Mesendoderm (in vitro differentiated cells): ENCODE data around the gene DOK3.

ENCODE experiments used
- DNase-seq: peaks from one replicate; pipeline ENCODE4 v3.0.0; 2013
- H2AK5ac ChIP-seq: 2 replicates; pipeline ENCODE4 v1.6.1; 2013; ENCODE audit warnings: low read length, inconsistent platforms
- H2BK120ac ChIP-seq: 2 replicates; pipeline ENCODE4 v1.6.1; 2013; ENCODE audit warnings: low read depth, mild to moderate bottlenecking, low read length, moderate library complexity, mixed read lengths
- H2BK15ac ChIP-seq: replicated peaks from 2 replicates; pipeline ENCODE4 v1.6.1; 2013; ENCODE audit warnings: low read depth, mild to moderate bottlenecking, moderate library complexity
- H2BK5ac ChIP-seq: 2 replicates; pipeline ENCODE4 v1.6.1; 2013; ENCODE audit warnings: low read length, inconsistent platforms
- H3K18ac ChIP-seq: 2 replicates; pipeline ENCODE4 v1.6.1; 2013; ENCODE audit warnings: mild to moderate bottlenecking, low read length, mixed read lengths
- H3K23ac ChIP-seq: one replicate; pipeline ENCODE4 v1.6.1; 2013; ENCODE audit warnings: low read length
- H3K27ac ChIP-seq: 2 replicates; pipeline ENCODE4 v1.5.1; 2013; ENCODE audit warnings: low read depth, mild to moderate bottlenecking, inconsistent platforms, low read length, moderate library complexity
- H3K27me3 ChIP-seq: 2 replicates; pipeline ENCODE4 v1.6.1; 2013; ENCODE audit warnings: low read length, control low read depth, mild to moderate bottlenecking, inconsistent platforms; ENCODE audit not compliant: insufficient read depth, poor library complexity
- H3K36me3 ChIP-seq: 2 replicates; pipeline ENCODE4 v1.6.1; 2013; ENCODE audit warnings: low read length, inconsistent platforms; ENCODE audit not compliant: control insufficient read depth, insufficient read depth
- H3K4ac ChIP-seq: one replicate; pipeline ENCODE4 v1.6.1; 2013; ENCODE audit warnings: low read depth, mild to moderate bottlenecking, low read length, moderate library complexity
- H3K4me1 ChIP-seq: 2 replicates; pipeline ENCODE4 v1.6.1; 2013; ENCODE audit warnings: low read depth, low read length, inconsistent platforms; ENCODE audit not compliant: control insufficient read depth
- H3K4me2 ChIP-seq: 2 replicates; pipeline ENCODE4 v1.6.1; 2013; ENCODE audit warnings: low read length
- H3K4me3 ChIP-seq: 2 replicates; pipeline ENCODE4 v1.5.1; 2013; ENCODE audit warnings: mild to moderate bottlenecking, low read length
- H3K56ac ChIP-seq: one replicate; pipeline ENCODE4 v1.6.1; 2013; ENCODE audit warnings: low read length
- H3K79me1 ChIP-seq: 2 replicates; pipeline ENCODE4 v1.6.1; 2013; ENCODE audit warnings: low read length, inconsistent platforms
- H3K79me2 ChIP-seq: 2 replicates; pipeline ENCODE4 v1.6.1; 2013; ENCODE audit warnings: mild to moderate bottlenecking, low read length; ENCODE audit not compliant: control insufficient read depth, insufficient read depth
- H3K9ac ChIP-seq: 2 replicates; pipeline ENCODE4 v1.6.1; 2013; ENCODE audit warnings: low read length, inconsistent platforms
- H4K5ac ChIP-seq: one replicate; pipeline ENCODE4 v1.6.1; 2013; ENCODE audit warnings: low read length
- H4K8ac ChIP-seq: one replicate; pipeline ENCODE4 v1.6.1; 2013; ENCODE audit warnings: low read depth, mild to moderate bottlenecking, control low read depth, low read length, moderate library complexity
- WGBS: extraction: QIAGEN DNeasy Blood & Tissue Kit; methylation state at CpG from one replicate; pipeline ENCODE4 v1.1.7; 2013; ENCODE audit warnings: low lambda C conversion rate, missing lambda C conversion rate; ENCODE audit not compliant: insufficient coverage; ENCODE audit errors: extremely low coverage; 5-methylcytosine and 5-hydroxymethylcytosine counted together

Gene DOK3

GRCh38 chr5:177477701-177478477 is 31.7 kb downstream of the DOK3 start:
- Histone ChIP-seq H3K79me2 (peaks cover under 1% of the 10 kb centered on the region), H3K27ac (no peak overlapping the region), H3K27me3 (no peaks in the 10 kb centered on the region), H2BK15ac (no peak overlapping the region), H2AK5ac (no peak overlapping the region), H3K4me3 (no peak overlapping the region), H3K36me3 (peaks cover 3% of the 10 kb centered on the region), H3K79me1 (no peaks in the 10 kb centered on the region), H2BK120ac (no peak overlapping the region), H3K18ac (no peak overlapping the region), H3K23ac (no peak overlapping the region), H4K8ac (no peak overlapping the region), H3K4me1 (peaks cover 6% of the 10 kb centered on the region), H3K4me2 (no peak overlapping the region), H2BK5ac (no peak overlapping the region), H3K9ac (no peak overlapping the region), H3K4ac (no peak overlapping the region), H4K5ac (no peak overlapping the region), H3K56ac (no peak overlapping the region)
- WGBS = no CpG with 5 or more reads among the region's 13 CpGs
- DNase-seq = no peak

- Histone ChIP-seq H3K27ac (no peak overlapping the region), H3K79me2 (peaks cover 13% of the 10 kb centered on the region), H3K4me1 (peaks cover 11% of the 10 kb centered on the region), H2BK120ac (no peak overlapping the region), H3K4me3 (no peak overlapping the region), H4K8ac (no peak overlapping the region), H2BK15ac (no peak overlapping the region), H3K27me3 (no peaks in the 10 kb centered on the region), H3K9ac (no peak overlapping the region), H4K5ac (no peak overlapping the region), H3K79me1 (peaks cover 3% of the 10 kb centered on the region), H3K23ac (no peak overlapping the region), H3K18ac (no peak overlapping the region), H3K36me3 (peaks cover 1% of the 10 kb centered on the region), H2AK5ac (no peak overlapping the region), H3K4ac (no peak overlapping the region), H2BK5ac (no peak overlapping the region), H3K4me2 (no peak overlapping the region), H3K56ac (peak overlapping the region; percentile 7)
- peak; percentile 65 for DNase-seq
- no CpG with 5 or more reads among the region's 18 CpGs for WGBS
These were observed 32.9 kb downstream of the DOK3 start for GRCh38 chr5:177476531-177477233.

DNA sequence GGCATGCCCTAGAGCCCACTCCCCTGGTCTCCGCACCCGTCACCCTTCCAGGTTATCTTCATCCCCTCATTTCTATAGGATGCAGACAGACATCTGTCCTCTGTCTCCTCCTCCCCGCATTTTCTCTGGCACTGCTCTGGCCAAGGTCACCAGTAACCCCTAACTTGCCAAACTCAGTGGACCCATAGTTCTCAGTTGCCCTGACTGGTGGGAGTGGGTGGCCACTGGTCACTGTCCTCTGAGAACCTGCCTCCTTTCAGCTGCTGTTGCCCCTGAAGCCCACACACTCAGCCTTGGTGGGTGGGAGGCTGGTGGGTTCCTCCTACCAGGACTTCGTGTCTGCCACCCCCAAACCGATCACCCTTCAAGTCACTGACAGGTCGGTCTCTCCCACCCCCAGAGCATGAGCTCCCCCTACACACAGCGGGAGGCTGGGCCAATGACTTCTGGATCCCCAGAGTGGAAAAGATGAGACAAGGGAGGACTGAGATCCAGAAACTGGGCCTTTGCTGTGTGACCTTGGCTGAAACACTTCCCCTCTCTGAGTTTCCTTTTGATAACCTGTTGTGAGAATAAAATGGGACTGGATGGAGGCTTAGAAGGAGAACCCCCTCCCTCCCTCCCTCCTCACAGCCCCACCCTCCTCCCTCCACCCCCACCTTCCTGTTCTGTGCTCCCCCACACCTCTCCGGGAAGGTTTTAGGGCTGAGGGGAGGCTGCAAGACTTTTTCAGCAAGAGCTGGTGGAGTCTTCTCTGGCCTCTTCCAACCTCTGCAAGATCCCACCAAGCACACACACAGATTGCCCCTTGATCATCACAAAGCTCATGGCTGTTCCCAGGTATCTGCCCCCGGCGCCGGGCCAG is 33.8 kb downstream of the DOK3 start:
- no peak overlapping the region for H3K56ac ChIP-seq
- H3K4me1 ChIP-seq = peaks cover 14% of the 10 kb centered on the region
- H3K4ac ChIP-seq = no peak overlapping the region
- H2BK5ac ChIP-seq = no peak overlapping the region
- no peaks in the 10 kb centered on the region for H3K36me3 ChIP-seq
- no peak overlapping the region for H3K23ac ChIP-seq
- H3K27me3 ChIP-seq = no peaks in the 10 kb centered on the region
- no peak overlapping the region for H2BK120ac ChIP-seq
- H2BK15ac ChIP-seq = no peak overlapping the region
- H4K8ac ChIP-seq = no peak overlapping the region
- no peak overlapping the region for H3K9ac ChIP-seq
- peaks cover 21% of the 10 kb centered on the region for H3K79me2 ChIP-seq
- no peak overlapping the region for H3K4me3 ChIP-seq
- H2AK5ac ChIP-seq = no peak overlapping the region
- H3K27ac ChIP-seq = no peak overlapping the region
- no peak overlapping the region for H3K4me2 ChIP-seq
- no peak overlapping the region for H4K5ac ChIP-seq
- DNase-seq = no peak
- no peak overlapping the region for H3K18ac ChIP-seq
- no CpG with 5 or more reads among the region's 11 CpGs for WGBS
- peaks cover 6% of the 10 kb centered on the region for H3K79me1 ChIP-seq

DNA sequence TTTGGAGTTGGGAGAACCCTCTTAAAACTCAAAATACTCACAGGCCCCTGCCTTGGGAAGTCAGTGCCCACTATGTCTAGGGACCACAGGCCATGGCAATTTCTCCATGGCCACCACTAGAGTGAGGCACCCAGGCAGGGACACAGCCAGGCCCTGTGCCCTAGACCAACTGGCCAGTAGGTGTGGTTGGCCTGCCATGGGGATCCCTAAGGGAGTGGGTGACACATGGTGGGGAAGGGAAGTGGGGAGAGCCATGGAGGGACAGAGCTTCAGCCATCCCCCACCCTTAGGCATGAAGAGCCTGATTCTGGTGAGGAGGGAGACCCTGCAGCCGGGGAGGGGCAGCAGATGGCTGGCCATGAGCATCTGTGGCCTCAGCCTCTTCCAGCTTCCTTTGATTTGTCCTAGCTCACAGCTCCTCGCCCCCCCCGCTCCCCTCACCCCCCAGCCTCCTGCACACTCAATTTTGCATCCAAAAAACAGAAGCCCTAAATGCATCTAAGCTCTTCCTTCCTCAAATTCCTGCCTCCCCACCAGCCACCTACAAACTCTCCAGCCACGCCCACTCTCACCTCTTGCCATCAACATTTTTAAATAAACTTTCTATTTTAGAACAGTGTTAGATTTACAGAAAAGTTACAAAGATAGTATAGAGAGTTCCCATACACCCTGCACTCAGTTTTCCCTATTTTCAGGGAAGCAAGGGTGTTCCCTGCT is 34.6 kb downstream of the DOK3 start:
- H3K4me1 ChIP-seq = peaks cover 20% of the 10 kb centered on the region
- peaks cover 29% of the 10 kb centered on the region for H3K79me2 ChIP-seq
- no peak overlapping the region for H3K4me2 ChIP-seq

DNA sequence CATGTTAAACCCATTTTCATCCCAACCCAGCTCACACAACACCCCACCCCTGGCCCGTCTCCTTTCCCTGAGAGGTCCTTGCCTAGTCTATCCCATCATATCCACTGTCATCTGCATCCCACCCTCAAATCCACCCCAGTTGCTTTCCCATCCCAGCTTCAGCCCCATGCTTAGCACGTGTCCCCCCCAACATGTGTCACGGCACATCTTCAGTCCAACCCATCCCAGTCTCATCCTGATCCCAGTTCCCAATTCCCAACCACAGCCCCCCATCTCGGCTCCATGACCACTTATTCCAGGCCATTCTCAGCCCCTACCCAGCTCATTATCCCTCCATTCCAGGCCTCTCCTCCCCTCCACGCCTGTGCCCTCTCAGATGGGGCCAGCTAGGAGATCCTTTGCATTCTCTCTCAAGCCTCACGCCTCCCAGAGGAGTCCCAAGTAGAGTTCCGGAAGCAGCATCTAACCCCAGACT is 35.6 kb downstream of the DOK3 start:
- peak overlapping the region; percentile 51 for H3K9ac ChIP-seq
- H4K5ac ChIP-seq = no peak overlapping the region
- no CpG with 5 or more reads among the region's 7 CpGs for WGBS
- H2BK15ac ChIP-seq = no peak overlapping the region
- H3K23ac ChIP-seq = peak overlapping the region; percentile 20
- peaks cover 20% of the 10 kb centered on the region for H3K79me1 ChIP-seq
- H3K36me3 ChIP-seq = no peaks in the 10 kb centered on the region
- H3K4me1 ChIP-seq = peaks cover 24% of the 10 kb centered on the region
- H3K4ac ChIP-seq = no peak overlapping the region
- H3K27ac ChIP-seq = no peak overlapping the region
- no peak overlapping the region for H3K4me3 ChIP-seq
- H2BK120ac ChIP-seq = no peak overlapping the region
- H2BK5ac ChIP-seq = no peak overlapping the region
- peaks cover 39% of the 10 kb centered on the region for H3K79me2 ChIP-seq
- no peak overlapping the region for H3K18ac ChIP-seq
- DNase-seq = peak; percentile 58
- peak overlapping the region; percentile 16 for H3K4me2 ChIP-seq
- H3K27me3 ChIP-seq = no peaks in the 10 kb centered on the region
- H4K8ac ChIP-seq = no peak overlapping the region
- H3K56ac ChIP-seq = peak overlapping the region; percentile 72
- H2AK5ac ChIP-seq = peak overlapping the region; percentile 1

More for the DNA sequence above, 34.6 kb downstream of the DOK3 start:
- H3K27me3 ChIP-seq = no peaks in the 10 kb centered on the region
- H4K8ac ChIP-seq = no peak overlapping the region
- no peak overlapping the region for H3K23ac ChIP-seq
- H3K9ac ChIP-seq = no peak overlapping the region
- no peak overlapping the region for H3K27ac ChIP-seq
- no peak overlapping the region for H2BK120ac ChIP-seq
- no peak overlapping the region for H2BK5ac ChIP-seq
- WGBS = no CpG with 5 or more reads among the region's 4 CpGs
- H3K56ac ChIP-seq = peak overlapping the region; percentile 37
- no peaks in the 10 kb centered on the region for H3K36me3 ChIP-seq
- no peak for DNase-seq
- peak overlapping the region; percentile 89 for H2AK5ac ChIP-seq
- H4K5ac ChIP-seq = no peak overlapping the region
- no peak overlapping the region for H3K4ac ChIP-seq
- peaks cover 13% of the 10 kb centered on the region for H3K79me1 ChIP-seq
- H3K18ac ChIP-seq = no peak overlapping the region
- no peak overlapping the region for H3K4me3 ChIP-seq
- H2BK15ac ChIP-seq = no peak overlapping the region
